ENCODE data around the gene OLIG1. TPM values are rescaled to one million over a fixed set of nuclear protein-coding genes. Genes with fewer than 3 reads are reported as not detected.

The OLIG1 gene
- total RNA-seq, 1 donor from 2014 or later, result not detected

- Mint-ChIP-seq H3K4me1 (ENCODE audit: low read depth) (peaks cover 2% of the 10 kb centered on the region), H3K9me3 (ENCODE audit: low read depth) (no peaks in the 10 kb centered on the region), H3K27me3 (ENCODE audit: low read depth) (peaks cover 84% of the 10 kb centered on the region), H3K36me3 (ENCODE audit: low read depth) (no peaks in the 10 kb centered on the region), H3K27ac (ENCODE audit: unreplicated experiment) (no peak overlapping the region), H3K4me3 (ENCODE audit: unreplicated experiment) (no peak overlapping the region)
- no peak for DNase-seq (ENCODE audit: low spot score)
- TF ChIP-seq CTCF (IDR thresholded peaks at IDR 0.05), result no peak
Measured at GRCh38 chr21:33112681-33113080, 42.7 kb downstream of the OLIG1 start.

GRCh38 chr21:33113131-33113530, 43.2 kb downstream of the OLIG1 start:
- TF ChIP-seq CTCF (IDR thresholded peaks at IDR 0.05), result no peak
- Mint-ChIP-seq H3K27ac (ENCODE audit: unreplicated experiment) (no peak overlapping the region), H3K36me3 (ENCODE audit: low read depth) (no peaks in the 10 kb centered on the region), H3K4me1 (ENCODE audit: low read depth) (peaks cover 2% of the 10 kb centered on the region), H3K27me3 (ENCODE audit: low read depth) (peaks cover 87% of the 10 kb centered on the region), H3K9me3 (ENCODE audit: low read depth) (no peaks in the 10 kb centered on the region), H3K4me3 (ENCODE audit: unreplicated experiment) (no peak overlapping the region)
- DNase-seq (ENCODE audit: low spot score), result no peak

- Mint-ChIP-seq H3K4me3 (ENCODE audit: unreplicated experiment) (no peak overlapping the region), H3K9me3 (ENCODE audit: low read depth) (no peaks in the 10 kb centered on the region), H3K4me1 (ENCODE audit: low read depth) (peaks cover under 1% of the 10 kb centered on the region), H3K36me3 (ENCODE audit: low read depth) (no peaks in the 10 kb centered on the region), H3K27me3 (ENCODE audit: low read depth) (peaks cover 87% of the 10 kb centered on the region), H3K27ac (ENCODE audit: unreplicated experiment) (no peak overlapping the region)
- no peak for DNase-seq (ENCODE audit: low spot score)
- TF ChIP-seq CTCF (IDR thresholded peaks at IDR 0.05), result no peak
Measured at GRCh38 chr21:33114276-33114675, 44.3 kb downstream of the OLIG1 start.

- Mint-ChIP-seq H3K4me3 (ENCODE audit: unreplicated experiment) (no peak overlapping the region), H3K36me3 (ENCODE audit: low read depth) (no peaks in the 10 kb centered on the region), H3K27me3 (ENCODE audit: low read depth) (peaks cover 87% of the 10 kb centered on the region), H3K4me1 (ENCODE audit: low read depth) (no peaks in the 10 kb centered on the region), H3K9me3 (ENCODE audit: low read depth) (no peaks in the 10 kb centered on the region), H3K27ac (ENCODE audit: unreplicated experiment) (no peak overlapping the region)
- no peak for TF ChIP-seq CTCF (IDR thresholded peaks at IDR 0.05)
- DNase-seq (ENCODE audit: low spot score), result no peak
Measured at GRCh38 chr21:33115631-33116510, 45.9 kb downstream of the OLIG1 start.

- no peak for DNase-seq (ENCODE audit: low spot score)
- Mint-ChIP-seq H3K27ac (ENCODE audit: unreplicated experiment) (no peak overlapping the region), H3K36me3 (ENCODE audit: low read depth) (no peaks in the 10 kb centered on the region), H3K27me3 (ENCODE audit: low read depth) (peaks cover 79% of the 10 kb centered on the region), H3K4me1 (ENCODE audit: low read depth) (no peaks in the 10 kb centered on the region), H3K4me3 (ENCODE audit: unreplicated experiment) (no peak overlapping the region), H3K9me3 (ENCODE audit: low read depth) (no peaks in the 10 kb centered on the region)
- TF ChIP-seq CTCF (IDR thresholded peaks at IDR 0.05), result no peak
Measured at GRCh38 chr21:33116676-33117075, 46.7 kb downstream of the OLIG1 start.

Measured in chondrocyte (in vitro differentiated cells).